Ishikawa (cell line): Measurements from ENCODE around the gene KRTAP10-8.
"Not testable (repeated sequence)": the region's sequence is repeated elsewhere in the genome, so short reads cannot be mapped to it uniquely, and the experiment has no call there.

Experiments used
- CEBPB ChIP-seq: IDR thresholded peaks from 2 replicates; pipeline ENCODE4 v1.6.1; 2012
- CREB1 ChIP-seq: IDR thresholded peaks from 2 replicates; pipeline ENCODE4 v1.6.1; 2012; ENCODE audit warnings: low read depth
- EGR1 ChIP-seq: IDR thresholded peaks from 2 replicates; pipeline ENCODE4 v1.6.1; 2012
- EP300 ChIP-seq: IDR thresholded peaks from 2 replicates; pipeline ENCODE4 v1.6.1; 2012; ENCODE audit warnings: borderline replicate concordance
- FOXM1 ChIP-seq: IDR thresholded peaks from 2 replicates; pipeline ENCODE4 v1.6.1; 2012; ENCODE audit warnings: low read depth, borderline replicate concordance
- NFIC ChIP-seq: IDR thresholded peaks from 2 replicates; pipeline ENCODE4 v1.6.1; 2012
- RAD21 ChIP-seq: IDR thresholded peaks from 2 replicates; pipeline ENCODE4 v1.6.1; 2012; ENCODE audit warnings: low read depth
- TAF1 ChIP-seq: IDR thresholded peaks from 2 replicates; pipeline ENCODE4 v1.6.1; 2012; ENCODE audit warnings: low read depth, mild to moderate bottlenecking
- TCF12 ChIP-seq: IDR thresholded peaks from 2 replicates; pipeline ENCODE4 v1.6.1; 2012; ENCODE audit warnings: low read depth
- TEAD4 ChIP-seq: IDR thresholded peaks from 2 replicates; pipeline ENCODE4 v1.6.1; 2012
- YY1 ChIP-seq: IDR thresholded peaks from 2 replicates; pipeline ENCODE4 v1.6.1; 2012; ENCODE audit warnings: low read depth
- ZBTB7A ChIP-seq: IDR thresholded peaks from 2 replicates; pipeline ENCODE4 v1.6.1; 2012; ENCODE audit warnings: low read depth
- TF ChIP-seq, protein P1 (sequence below): IDR thresholded peaks from 2 replicates; pipeline ENCODE4 v1.6.1; 2012
- TF ChIP-seq, protein P2 (sequence below): IDR thresholded peaks from 2 replicates; pipeline ENCODE4 v1.6.1; 2012; ENCODE audit warnings: low read depth, mild to moderate bottlenecking
- TF ChIP-seq, protein P3 (sequence below): IDR thresholded peaks from 2 replicates; pipeline ENCODE4 v1.6.1; 2012

KRTAP10-8 gene

DNA sequence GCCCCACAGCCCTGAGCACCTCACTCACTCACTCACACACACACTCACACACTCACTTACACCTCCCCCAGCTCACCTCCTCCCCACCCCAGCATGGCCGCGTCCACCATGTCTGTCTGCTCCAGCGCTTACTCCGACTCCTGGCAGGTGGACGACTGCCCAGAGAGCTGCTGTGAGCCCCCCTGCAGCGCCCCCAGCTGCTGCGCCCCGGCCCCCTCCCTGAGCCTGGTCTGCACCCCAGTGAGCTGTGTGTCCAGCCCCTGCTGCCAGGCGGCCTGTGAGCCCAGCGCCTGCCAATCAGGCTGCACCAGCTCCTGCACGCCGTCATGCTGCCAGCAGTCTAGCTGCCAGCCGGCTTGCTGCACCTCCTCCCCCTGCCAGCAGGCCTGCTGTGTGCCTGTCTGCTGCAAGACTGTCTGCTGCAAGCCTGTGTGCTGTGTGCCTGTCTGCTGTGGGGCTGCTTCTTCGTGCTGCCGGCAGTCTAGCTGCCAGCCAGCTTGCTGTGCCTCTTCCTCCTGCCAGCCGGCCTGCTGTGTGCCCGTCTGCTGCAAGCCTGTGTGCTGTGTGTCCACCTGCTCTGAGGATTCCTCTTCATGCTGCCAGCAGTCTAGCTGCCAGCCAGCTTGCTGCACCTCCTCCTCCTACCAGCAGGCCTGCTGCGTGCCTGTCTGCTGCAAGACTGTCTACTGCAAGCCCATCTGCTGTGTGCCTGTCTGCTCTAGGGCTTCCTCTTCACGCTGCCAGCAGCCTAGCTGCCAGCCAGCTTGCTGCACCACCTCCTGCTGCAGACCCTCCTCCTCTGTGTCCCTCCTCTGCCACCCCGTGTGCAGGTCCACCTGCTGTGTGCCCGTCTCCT is 34.7 kb downstream of the KRTAP10-8 start, which contains the start of gene KRTAP10-11:
TSS of gene KRTAP10-11 (plus strand) at position 49 of the 856 bp plus-strand sequence. CDS start at position 94, 45 bp downstream.
- TF ChIP-seq CREB1, ZBTB7A, TCF12: not testable (repeated sequence)

DNA sequence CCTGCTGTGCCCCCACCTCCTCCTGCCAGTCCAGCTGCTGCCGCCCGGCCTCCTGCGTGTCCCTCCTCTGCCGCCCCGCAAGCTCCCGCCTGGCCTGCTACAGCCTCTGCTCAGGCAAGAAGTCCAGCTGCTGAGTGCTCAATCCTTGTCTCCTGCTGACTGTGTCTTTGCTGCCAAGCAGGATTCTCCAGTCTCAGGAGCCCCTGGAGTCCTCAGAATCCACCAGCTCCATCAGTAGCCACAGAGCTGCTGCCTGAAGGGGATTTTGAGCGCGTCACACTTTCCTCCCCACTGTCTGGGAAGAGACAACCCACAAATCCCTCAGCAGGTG is 35.3 kb downstream of the KRTAP10-8 start:
- TF ChIP-seq EP300 (no peak), TAF1 (no peak), TCF12 (no peak), CREB1 (no peak), CEBPB (no peak), ZBTB7A (no peak), TEAD4 (no peak), FOXM1 (no peak), EGR1 (no peak), NFIC (no peak), YY1 (no peak), RAD21 (no peak)
- TF ChIP-seq, protein P1, sequence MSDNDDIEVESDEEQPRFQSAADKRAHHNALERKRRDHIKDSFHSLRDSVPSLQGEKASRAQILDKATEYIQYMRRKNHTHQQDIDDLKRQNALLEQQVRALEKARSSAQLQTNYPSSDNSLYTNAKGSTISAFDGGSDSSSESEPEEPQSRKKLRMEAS: no peak
- TF ChIP-seq, protein P2, sequence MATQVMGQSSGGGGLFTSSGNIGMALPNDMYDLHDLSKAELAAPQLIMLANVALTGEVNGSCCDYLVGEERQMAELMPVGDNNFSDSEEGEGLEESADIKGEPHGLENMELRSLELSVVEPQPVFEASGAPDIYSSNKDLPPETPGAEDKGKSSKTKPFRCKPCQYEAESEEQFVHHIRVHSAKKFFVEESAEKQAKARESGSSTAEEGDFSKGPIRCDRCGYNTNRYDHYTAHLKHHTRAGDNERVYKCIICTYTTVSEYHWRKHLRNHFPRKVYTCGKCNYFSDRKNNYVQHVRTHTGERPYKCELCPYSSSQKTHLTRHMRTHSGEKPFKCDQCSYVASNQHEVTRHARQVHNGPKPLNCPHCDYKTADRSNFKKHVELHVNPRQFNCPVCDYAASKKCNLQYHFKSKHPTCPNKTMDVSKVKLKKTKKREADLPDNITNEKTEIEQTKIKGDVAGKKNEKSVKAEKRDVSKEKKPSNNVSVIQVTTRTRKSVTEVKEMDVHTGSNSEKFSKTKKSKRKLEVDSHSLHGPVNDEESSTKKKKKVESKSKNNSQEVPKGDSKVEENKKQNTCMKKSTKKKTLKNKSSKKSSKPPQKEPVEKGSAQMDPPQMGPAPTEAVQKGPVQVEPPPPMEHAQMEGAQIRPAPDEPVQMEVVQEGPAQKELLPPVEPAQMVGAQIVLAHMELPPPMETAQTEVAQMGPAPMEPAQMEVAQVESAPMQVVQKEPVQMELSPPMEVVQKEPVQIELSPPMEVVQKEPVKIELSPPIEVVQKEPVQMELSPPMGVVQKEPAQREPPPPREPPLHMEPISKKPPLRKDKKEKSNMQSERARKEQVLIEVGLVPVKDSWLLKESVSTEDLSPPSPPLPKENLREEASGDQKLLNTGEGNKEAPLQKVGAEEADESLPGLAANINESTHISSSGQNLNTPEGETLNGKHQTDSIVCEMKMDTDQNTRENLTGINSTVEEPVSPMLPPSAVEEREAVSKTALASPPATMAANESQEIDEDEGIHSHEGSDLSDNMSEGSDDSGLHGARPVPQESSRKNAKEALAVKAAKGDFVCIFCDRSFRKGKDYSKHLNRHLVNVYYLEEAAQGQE: no peak
- TF ChIP-seq, protein P3, sequence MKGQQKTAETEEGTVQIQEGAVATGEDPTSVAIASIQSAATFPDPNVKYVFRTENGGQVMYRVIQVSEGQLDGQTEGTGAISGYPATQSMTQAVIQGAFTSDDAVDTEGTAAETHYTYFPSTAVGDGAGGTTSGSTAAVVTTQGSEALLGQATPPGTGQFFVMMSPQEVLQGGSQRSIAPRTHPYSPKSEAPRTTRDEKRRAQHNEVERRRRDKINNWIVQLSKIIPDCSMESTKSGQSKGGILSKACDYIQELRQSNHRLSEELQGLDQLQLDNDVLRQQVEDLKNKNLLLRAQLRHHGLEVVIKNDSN: no peak

DNA sequence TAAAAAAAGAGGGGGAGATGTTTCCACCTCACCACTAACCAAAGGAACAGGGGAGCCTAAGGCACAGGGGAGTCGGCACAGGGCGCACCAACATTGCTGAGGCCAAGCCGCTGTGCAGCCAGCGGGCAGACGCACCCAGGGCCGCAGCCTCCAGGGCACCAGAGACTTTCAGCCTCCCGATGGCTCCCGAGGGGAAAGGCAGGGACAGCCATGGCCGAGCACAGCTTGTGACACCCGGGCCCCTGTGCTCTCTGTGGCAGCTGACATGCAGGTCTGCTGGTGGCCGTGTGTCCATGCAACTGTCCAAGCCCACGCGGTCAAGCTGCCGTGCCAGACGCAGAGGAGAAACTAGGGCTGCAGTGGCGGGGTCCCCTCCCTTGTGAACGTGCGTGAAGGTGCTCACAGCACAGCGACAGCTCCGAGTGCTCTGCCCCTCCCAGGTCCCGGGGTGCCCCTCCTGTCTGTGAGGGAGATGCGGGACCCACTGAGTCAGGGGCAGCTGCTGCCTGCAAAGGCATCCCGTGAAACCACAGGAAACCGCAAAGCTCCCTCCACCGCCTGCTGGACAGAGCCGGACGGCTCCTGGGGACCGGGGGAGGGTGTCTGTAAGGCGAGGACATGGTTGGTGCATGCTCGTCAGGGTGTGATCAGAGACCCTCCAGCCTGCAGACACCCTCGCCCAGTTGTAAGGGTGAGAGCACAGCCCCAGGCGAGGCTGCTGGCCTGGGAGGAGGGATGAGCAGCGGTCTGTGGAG is 36.9 kb downstream of the KRTAP10-8 start:
- TF ChIP-seq YY1 (no peak), RAD21 (no peak), TAF1 (no peak), CREB1 (no peak), FOXM1 (no peak), CEBPB (no peak), EGR1 (no peak), ZBTB7A (no peak), NFIC (no peak)
- TF ChIP-seq, protein P2: no peak
- TF ChIP-seq, protein P3: no peak
- TF ChIP-seq, protein P1: no peak

DNA sequence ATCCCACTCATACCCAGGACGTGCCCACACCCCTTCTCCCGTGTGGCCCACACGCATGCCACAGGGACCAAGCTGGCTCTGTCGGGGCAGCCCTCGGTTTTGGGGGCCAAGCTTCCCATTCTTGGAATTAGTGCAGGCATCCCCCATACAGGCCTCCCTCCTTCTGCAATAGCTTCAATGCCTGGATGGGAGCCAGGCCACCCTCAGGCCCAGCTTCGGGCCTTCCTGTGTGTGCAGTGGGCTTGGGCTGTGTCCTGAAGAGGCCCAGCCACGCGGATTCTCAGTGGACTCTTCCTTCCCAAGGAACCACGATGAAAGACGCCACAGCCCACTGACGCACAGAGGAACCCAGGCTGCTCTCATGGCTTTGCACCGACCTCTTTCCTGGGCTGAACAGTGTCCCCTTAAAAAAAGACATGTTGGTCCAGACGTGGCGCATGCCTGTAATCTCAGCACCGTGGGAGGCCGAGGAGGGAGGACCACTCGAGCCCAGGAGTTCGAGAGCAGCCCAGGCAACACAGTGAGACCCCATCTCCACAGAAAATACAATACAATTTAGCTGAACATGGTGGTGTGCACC is 37.7 kb downstream of the KRTAP10-8 start:
- no peak for TF ChIP-seq NFIC
- TF ChIP-seq, protein P3: no peak
- TF ChIP-seq CREB1: no peak
- no peak for TF ChIP-seq EGR1
- TF ChIP-seq, protein P1: no peak
- TF ChIP-seq YY1: no peak
- no peak for TF ChIP-seq RAD21
- TF ChIP-seq CEBPB: no peak
- TF ChIP-seq ZBTB7A: no peak
- no peak for TF ChIP-seq TCF12
